Stimulated activated CD8-positive, alpha-beta memory T cell treated with anti-CD3 and anti-CD28 coated beads, Interleukin-15, amount 100 ng/mL, for 48 hours (primary cell): Measurements from ENCODE around the gene ADD1.

Experiments
- DNase-seq, 2 donors: peaks; one replicate each; pipeline ENCODE4 v3.0.0-alpha.2; 2020; ENCODE audit warnings: low read depth in 2 of 2

ADD1 gene

GRCh38 chr4:2843263-2843940 lies at the start of gene ADD1:
ADD1 (plus strand) TSS chr4:2843844; CDS start chr4:2875916, 32,072 bp downstream.
- DNase-seq = peak; percentile 90 to 93

GRCh38 chr4:2794486-2795299 lies 49.0 kb upstream of the ADD1 start:
- DNase-seq = no peak

GRCh38 chr4:2795300-2795892 lies 48.2 kb upstream of the ADD1 start:
- DNase-seq = no peak

GRCh38 chr4:2795893-2796848 lies 47.5 kb upstream of the ADD1 start:
- DNase-seq = no peak

GRCh38 chr4:2796849-2797544 lies 46.6 kb upstream of the ADD1 start:
- DNase-seq = no peak

- DNase-seq = no peak
These were observed 45.9 kb upstream of the ADD1 start for GRCh38 chr4:2797545-2798305.

GRCh38 chr4:2798399-2799223 lies 45.0 kb upstream of the ADD1 start:
- DNase-seq = peak in 1 of 2 donors; percentile 56

- no peak for DNase-seq
These were observed 44.3 kb upstream of the ADD1 start for GRCh38 chr4:2799224-2799911.

- no peak for DNase-seq
These were observed 43.5 kb upstream of the ADD1 start for GRCh38 chr4:2799971-2800690.

GRCh38 chr4:2800691-2801596 lies 42.7 kb upstream of the ADD1 start:
- DNase-seq = no peak

- DNase-seq = no peak
These were observed 40.8 kb upstream of the ADD1 start for GRCh38 chr4:2802618-2803531.

GRCh38 chr4:2803624-2804448 lies 39.8 kb upstream of the ADD1 start:
- no peak for DNase-seq

- no peak for DNase-seq
These were observed 39.1 kb upstream of the ADD1 start for GRCh38 chr4:2804449-2804972.

- no peak for DNase-seq
These were observed 38.6 kb upstream of the ADD1 start for GRCh38 chr4:2804973-2805501.
